KG1 (cell line): ENCODE data around the gene FREM2.

Experiments
- DNase-seq: peaks from one replicate; lab custom pipeline; 2025; lab: John Stamatoyannopoulos, UW

FREM2 gene

DNA sequence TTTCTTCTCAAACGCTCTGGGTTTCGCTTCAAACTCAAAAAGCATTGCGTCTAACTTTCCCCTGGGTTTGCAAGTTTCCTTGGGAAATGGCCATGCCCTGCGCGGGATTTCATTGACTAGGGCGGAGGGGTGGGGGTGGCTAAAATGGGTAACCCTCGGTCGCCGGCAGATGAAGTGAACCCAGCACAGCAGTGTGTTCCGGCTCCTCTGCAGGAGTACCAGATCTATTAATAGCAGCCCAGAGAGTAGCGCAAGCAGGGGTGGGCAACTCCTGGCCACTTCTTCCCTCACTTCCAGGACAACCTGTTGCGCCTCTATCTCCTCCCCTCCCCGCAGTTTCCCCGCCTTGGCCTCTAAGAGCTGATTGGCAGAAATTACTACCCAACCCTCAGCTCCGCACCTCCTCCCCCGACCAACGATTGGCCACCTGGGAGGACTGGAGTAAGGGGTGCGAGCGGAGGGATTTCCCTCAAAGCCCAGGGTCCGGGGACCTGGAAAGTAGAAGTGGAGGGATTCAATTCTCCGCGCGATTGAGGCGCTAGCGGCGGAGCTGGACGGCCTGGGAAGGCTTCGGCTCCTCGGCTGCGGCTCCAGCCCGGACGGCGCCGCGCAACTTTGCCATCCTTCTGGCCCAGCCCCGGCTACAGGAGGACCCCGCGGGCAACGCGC, at the start of gene FREM2:
Gene FREM2 (plus strand): TSS at position 501 of the 669 bp plus-strand sequence. CDS start 268 bp downstream, outside the sequence.
- no peak for DNase-seq

- DNase-seq: no peak
These were observed 49.3 kb upstream of the FREM2 start for GRCh38 chr13:38637576-38637975.

- no peak for DNase-seq
These were observed 45.5 kb upstream of the FREM2 start for GRCh38 chr13:38641164-38641948.

- no peak for DNase-seq
These were observed 39.6 kb upstream of the FREM2 start for GRCh38 chr13:38647312-38647711.

GRCh38 chr13:38648912-38649311, 38.0 kb upstream of the FREM2 start:
- DNase-seq: no peak

DNA sequence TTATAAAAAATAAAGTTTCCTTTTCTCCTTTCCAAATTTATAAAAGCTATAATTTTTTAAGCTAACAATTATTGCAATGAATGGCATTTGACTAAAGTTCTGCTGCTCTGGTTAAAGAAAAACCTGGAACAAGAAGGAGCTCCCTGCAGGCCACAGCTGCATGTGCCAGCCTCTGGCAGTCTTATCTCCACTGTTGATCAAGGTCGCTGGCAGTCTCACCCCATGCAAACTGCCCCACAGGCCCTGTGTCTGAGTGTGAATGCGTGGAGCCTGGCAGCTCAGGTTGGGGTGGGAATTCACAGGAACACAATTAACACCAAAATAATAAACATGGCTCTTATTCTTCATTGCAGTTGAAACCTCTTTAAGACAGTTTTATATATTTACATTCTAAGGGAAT, 30.2 kb upstream of the FREM2 start:
- no peak for DNase-seq

- no peak for DNase-seq
These were observed 29.7 kb upstream of the FREM2 start for GRCh38 chr13:38657191-38657590.

GRCh38 chr13:38658906-38659305, 28.0 kb upstream of the FREM2 start:
- DNase-seq: no peak

DNA sequence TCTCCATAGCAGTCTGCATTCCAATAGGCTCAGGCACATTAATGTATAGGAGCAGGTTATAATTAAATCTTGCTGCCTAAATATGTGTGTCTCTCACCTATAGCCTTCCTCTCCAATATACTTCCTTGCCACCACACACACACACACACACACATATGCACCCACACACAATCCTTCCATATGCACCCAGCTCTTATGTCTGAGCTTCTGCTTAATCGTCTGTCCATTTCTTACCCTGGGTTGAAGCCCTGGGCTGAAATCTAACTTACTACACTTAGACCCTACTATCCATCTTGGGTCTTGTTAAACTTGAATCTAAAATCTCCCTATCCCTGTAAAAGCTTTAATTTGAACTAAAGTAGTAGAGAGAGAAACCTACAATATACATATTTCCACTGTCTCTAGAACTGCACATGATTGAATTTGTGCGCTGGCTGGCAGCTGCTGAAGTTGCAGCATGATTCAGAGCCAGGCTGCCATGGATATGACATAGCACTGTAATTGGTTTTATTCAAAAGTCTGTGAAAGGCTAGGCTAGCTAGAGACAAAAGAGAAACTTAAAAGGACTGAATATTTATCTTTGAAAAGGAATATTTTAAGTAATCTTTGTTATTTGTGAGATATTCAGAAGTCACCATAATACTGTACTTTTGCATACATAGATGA, 25.7 kb upstream of the FREM2 start:
- DNase-seq: no peak

DNA sequence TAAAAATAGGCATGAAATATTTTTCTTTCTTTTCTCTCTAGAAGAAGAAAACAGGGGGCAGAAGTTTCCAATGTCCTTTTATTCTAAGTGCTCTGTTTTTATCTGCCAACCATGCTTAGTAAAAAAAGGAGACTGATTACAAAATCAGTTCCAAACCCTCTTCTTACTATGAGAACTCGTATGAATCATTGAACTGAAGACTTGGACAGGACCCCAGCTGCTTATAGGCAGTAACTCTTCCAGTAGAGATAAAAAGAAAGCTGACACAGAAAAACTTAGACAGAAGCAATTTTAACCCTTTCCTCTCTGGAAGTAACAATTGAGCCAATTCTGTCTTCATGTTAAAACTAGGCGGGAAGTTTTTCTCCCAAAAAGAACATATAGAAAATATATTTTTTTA, 24.5 kb upstream of the FREM2 start:
- no peak for DNase-seq

DNA sequence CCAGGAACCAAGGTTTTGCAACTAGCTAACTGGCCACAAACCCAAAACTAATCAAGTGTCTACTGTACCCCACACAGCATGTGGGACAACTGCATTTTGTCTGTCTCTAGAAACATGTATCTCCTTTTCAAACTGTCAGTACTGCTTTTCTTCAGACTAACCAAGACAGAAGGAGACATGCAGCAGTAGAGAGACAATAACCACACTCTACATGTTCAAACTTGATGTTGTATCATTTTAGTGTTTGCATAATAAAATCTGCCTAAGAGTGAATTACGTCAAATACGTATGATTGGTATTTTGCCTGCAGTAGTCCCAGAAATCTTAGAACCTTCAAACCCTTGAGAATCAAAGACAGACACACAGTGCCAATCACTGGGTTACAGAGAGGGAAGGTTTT, 22.0 kb upstream of the FREM2 start:
- no peak for DNase-seq

DNA sequence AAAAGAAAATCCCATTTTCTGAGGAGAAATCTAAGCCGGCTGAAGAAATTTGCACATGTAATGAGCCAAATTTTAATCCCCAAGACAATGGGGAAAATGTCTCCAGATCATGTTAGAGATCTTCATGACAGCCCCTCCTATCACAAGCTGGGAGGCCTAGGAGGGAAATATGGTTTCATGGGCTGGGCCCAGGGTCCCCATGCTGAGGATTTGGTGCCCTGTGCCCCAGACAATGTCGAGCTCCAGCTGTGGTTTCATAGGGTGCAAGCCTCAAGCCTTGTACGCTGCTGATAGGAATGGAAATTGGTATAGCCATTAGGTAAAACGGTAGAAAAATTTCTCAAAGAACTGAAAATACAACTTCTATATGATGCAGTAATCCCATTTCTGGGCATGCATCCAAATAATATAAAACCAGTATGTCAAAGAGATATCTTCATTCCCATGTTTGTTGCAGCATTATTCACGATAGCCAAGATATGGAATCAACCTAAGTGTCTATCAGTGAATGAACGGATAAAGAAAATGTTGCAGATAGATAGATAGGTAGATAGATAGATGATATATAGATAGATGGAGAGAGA, 19.3 kb upstream of the FREM2 start:
- DNase-seq: no peak

GRCh38 chr13:38669234-38669964, 17.5 kb upstream of the FREM2 start:
- no peak for DNase-seq

DNA sequence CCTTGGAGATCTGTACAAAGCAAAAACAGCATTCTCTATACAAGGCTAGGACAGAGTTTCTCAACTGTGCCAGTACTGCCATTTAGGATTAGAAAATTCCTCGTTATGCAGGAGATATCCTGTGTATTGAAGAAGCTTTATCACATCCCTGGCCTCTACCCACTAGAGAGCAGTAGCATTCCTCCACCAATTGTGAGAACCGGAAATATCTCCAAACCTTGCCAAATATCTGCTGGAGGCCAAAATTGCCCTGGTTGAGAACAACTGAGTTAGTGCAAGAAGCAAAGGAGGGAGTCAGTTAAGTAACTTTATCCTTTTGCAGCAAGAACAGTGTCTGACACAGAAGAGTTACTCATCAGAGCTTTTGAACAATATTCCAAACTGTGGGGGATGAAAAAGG, 16.2 kb upstream of the FREM2 start:
- DNase-seq: no peak

GRCh38 chr13:38671980-38672379, 14.9 kb upstream of the FREM2 start:
- DNase-seq: no peak

DNA sequence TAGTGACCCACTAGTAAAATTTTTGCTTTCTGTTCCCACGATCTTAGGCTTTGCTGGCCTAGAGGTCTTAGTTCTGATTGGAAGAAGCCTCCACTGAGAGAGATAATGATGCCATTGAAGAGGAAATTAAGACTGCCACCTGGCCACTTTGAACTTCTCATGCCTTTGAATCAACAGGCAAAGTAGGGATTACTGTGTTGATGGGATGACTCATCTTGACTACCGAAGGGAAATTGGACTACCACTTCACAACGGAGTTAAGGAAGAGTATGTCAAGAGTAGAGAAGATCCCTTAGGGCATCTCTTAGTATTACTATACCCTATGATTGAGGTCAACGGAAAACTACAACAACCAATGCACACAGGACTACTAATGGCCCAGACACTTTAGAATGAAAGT, 12.7 kb upstream of the FREM2 start:
- DNase-seq: no peak

- no peak for DNase-seq
These were observed 6.0 kb upstream of the FREM2 start for GRCh38 chr13:38680912-38681311.

- no peak for DNase-seq
These were observed 2.2 kb upstream of the FREM2 start for GRCh38 chr13:38684714-38685113.

DNA sequence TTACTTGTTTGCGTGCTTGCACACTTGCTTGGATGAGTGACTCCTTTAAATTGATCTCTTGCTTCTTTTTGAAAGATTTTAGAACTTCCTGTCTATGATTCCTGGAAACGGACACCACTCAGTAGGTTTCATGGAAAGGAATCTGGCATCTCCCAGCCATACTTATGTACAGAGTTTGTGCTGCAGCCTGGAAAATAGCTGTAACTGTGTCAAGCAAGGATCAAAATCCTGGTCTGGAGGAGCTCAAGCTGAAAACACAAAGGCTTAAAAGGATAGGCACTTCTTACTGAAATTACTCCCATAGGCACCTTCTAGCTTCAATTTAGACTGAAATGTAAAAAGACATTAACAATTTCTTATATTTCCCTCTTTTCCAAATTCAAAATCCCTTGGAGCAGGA, 1.4 kb upstream of the FREM2 start:
- no peak for DNase-seq

- no peak for DNase-seq
These were observed 802 bp upstream of the FREM2 start for GRCh38 chr13:38685974-38686576.
